ENCODE measurements around the gene WNK4.
A peak's percentile ranks its signal among the peaks of the same experiment; 100 is the strongest.

WNK4 gene

DNA sequence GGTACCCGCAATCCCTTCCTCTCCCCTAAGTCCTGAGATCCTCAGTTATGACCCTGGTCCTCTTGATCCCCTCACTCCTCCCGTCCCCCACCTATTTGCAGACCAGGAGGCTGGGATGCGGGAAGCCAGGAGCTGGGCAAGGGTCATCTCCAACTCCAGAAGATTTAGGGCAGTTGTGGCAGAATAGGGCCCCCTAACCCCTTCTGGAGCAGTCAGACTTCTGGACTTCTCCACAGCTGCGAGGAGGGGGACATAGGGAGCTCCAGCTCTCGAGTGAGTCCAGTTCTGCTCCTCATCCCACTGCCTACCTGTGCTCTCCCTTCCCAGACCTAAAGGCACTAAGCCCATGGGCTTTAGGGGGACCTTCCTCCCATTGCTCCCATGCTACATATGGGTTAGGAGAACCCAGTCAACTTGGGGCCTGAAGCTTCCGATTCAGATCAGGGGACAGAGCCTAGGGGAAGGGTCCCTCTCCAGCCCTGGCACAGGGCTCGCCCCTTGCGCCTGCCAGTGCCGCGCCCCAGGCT is 1.3 kb downstream of the WNK4 start:
- H3K9me3 ChIP-seq (ENCODE audit: control insufficient read depth, insufficient read depth, low read length), result no peaks in the 10 kb centered on the region
- peaks cover 2% of the 10 kb centered on the region; the same call in 1 of the 2 replicates for H3K36me3 ChIP-seq (ENCODE audit: insufficient read depth, low read length)
- H3K4me1 ChIP-seq (ENCODE audit: insufficient read depth, low read length), result peaks cover 28% of the 10 kb centered on the region
- peak overlapping the region; percentile 66; the same call in 1 of the 2 replicates for H3K9ac ChIP-seq (ENCODE audit: low read depth, low read length)

DNA sequence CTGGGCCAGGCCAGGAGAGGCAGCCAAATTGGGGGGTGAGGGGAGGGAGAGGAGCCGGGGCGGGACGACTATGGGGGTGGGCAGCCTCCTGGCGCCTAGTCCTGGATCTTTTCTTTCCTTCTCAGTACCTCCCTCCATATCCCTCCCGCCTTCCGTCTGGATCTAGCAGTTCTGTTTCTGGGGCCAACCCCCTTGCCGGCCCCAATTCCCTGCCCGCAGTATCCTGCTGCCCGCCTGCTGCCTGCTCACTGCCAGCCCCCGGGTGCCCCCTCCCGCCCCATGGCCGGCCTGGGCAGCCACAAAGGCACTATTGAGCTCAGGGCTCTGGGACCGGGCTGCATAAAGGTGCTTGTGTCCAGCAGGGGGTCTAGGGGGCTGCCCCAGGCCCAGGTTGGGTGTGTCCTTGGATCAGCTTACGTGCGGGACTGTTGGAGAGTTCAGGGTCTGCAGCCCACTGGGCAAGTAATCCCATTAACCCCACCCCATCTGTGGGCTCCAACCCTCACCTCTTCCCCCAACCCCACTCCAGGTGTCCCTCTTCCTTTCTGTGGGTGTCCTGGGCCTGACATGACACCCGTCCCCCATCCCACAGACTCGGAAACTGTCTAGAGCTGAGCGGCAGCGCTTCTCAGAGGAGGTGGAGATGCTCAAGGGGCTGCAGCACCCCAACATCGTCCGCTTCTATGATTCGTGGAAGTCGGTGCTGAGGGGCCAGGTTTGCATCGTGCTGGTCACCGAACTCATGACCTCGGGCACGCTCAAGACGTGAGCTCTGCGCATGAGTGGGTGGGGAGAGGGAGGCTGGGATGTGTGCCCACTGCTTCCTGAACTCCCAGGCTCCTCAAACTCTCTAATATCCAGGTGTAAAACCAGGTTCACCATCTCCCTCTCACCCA is 2.0 kb downstream of the WNK4 start:
- H3K9ac ChIP-seq (ENCODE audit: low read depth, low read length), result peak overlapping the region; percentile 66; the same call in 1 of the 2 replicates
- no peaks in the 10 kb centered on the region; the same call in 1 of the 2 replicates for H3K36me3 ChIP-seq (ENCODE audit: insufficient read depth, low read length)

DNA sequence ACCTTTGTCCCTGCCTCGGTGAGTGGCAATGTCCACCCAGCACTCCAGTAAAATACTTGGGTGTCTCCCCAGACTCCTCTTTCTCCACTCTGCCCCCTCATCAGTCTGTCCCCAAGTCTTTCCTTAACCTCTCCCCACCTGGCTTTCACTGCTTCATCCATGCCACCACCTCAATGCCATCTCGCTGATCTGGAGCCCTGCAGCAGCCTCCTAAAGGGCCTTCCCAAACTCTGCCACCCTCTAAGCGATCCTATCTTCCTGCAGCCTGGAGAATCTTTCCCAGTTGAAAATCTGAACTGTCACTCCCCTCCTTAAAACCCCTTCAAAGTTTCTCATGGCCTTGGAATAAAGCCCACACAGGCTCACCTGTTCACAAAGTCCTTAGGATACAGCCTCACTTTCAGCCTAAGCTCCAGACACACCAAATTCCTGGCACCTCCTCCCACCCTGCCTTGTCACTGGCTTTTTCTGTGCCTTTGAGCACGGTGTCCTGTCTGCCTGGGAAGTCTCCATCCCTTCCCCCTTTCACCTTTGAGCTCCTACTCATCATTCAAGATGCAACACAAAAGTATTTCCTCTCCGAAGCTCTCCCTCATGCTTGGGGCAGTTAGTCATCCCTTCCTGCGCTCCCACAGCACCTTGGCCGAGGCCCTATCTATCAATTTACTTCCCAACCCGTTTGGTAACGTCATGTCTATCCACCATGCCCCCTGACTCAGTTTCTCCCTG is 2.8 kb downstream of the WNK4 start:
- Histone ChIP-seq H3K9me3 (ENCODE audit: control insufficient read depth, insufficient read depth, low read length) (no peaks in the 10 kb centered on the region), H3K4me1 (ENCODE audit: insufficient read depth, low read length) (peaks cover 28% of the 10 kb centered on the region), H3K36me3 (ENCODE audit: insufficient read depth, low read length) (no peaks in the 10 kb centered on the region), H3K9ac (ENCODE audit: low read depth, low read length) (peak overlapping the region; percentile 66; the same call in 1 of the 2 replicates)

More for the DNA sequence above, 2.0 kb downstream of the WNK4 start:
- Histone ChIP-seq H3K9me3 (ENCODE audit: control insufficient read depth, insufficient read depth, low read length) (no peaks in the 10 kb centered on the region), H3K4me1 (ENCODE audit: insufficient read depth, low read length) (peaks cover 28% of the 10 kb centered on the region)

DNA sequence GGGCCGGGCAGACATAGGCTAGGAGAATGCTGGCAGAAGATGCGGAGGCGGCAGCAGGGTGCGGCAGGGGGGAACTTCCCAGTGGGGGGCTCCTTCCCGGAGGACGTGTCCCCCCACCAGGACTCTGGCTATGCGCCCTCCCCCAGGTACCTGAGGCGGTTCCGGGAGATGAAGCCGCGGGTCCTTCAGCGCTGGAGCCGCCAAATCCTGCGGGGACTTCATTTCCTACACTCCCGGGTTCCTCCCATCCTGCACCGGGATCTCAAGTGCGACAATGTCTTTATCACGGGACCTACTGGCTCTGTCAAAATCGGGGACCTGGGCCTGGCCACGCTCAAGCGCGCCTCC is 3.4 kb downstream of the WNK4 start:
- no peaks in the 10 kb centered on the region for H3K9me3 ChIP-seq (ENCODE audit: control insufficient read depth, insufficient read depth, low read length)
- peak overlapping the region; percentile 66; the same call in 1 of the 2 replicates for H3K9ac ChIP-seq (ENCODE audit: low read depth, low read length)
- H3K36me3 ChIP-seq (ENCODE audit: insufficient read depth, low read length), result no peaks in the 10 kb centered on the region
- H3K4me1 ChIP-seq (ENCODE audit: insufficient read depth, low read length), result peaks cover 28% of the 10 kb centered on the region

- Histone ChIP-seq H3K4me1 (ENCODE audit: insufficient read depth, low read length) (peaks cover 28% of the 10 kb centered on the region), H3K9ac (ENCODE audit: low read depth, low read length) (no peak overlapping the region)
These were observed 4.0 kb downstream of the WNK4 start for GRCh38 chr17:42784409-42784808.

DNA sequence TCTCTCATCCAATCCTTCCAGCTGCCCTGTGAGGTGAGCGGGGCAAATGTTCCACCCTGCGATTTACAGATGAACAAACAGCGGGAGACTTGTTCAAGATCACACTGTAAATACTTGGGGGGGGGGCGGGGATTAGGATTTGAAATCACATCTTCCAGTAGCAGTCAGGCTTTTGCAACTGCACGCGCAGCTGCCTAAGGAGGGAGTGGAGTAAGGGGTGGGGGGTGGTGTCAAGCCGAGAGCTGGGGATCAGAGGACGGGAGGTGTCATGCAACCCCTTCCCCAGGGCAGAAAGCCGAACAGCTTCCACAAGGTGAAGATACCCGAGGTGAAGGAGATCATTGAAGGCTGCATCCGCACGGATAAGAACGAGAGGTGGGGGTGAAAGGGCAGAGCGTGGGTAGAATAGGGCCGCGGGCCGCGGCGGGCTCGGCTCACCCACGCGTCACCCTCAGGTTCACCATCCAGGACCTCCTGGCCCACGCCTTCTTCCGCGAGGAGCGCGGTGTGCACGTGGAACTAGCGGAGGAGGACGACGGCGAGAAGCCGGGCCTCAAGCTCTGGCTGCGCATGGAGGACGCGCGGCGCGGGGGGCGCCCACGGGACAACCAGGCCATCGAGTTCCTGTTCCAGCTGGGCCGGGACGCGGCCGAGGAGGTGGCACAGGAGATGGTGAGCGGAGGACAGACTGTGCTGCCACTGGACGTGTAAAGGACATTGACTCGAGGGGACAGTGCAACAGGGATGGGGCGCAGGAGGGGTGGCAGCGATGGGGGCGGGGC is 4.6 kb downstream of the WNK4 start:
- Histone ChIP-seq H3K9me3 (ENCODE audit: control insufficient read depth, insufficient read depth, low read length) (no peaks in the 10 kb centered on the region), H3K36me3 (ENCODE audit: insufficient read depth, low read length) (no peaks in the 10 kb centered on the region), H3K4me1 (ENCODE audit: insufficient read depth, low read length) (peaks cover 28% of the 10 kb centered on the region), H3K9ac (ENCODE audit: low read depth, low read length) (no peak overlapping the region)

More at GRCh38 chr17:42784409-42784808, 4.0 kb downstream of the WNK4 start:
- Histone ChIP-seq H3K36me3 (ENCODE audit: insufficient read depth, low read length) (no peaks in the 10 kb centered on the region), H3K9me3 (ENCODE audit: control insufficient read depth, insufficient read depth, low read length) (no peaks in the 10 kb centered on the region)

- Histone ChIP-seq H3K9ac (ENCODE audit: low read depth, low read length) (no peak overlapping the region), H3K36me3 (ENCODE audit: insufficient read depth, low read length) (no peaks in the 10 kb centered on the region), H3K9me3 (ENCODE audit: control insufficient read depth, insufficient read depth, low read length) (no peaks in the 10 kb centered on the region), H3K4me1 (ENCODE audit: insufficient read depth, low read length) (peaks cover 20% of the 10 kb centered on the region)
These were observed 6.9 kb downstream of the WNK4 start for GRCh38 chr17:42787266-42787665.

DNA sequence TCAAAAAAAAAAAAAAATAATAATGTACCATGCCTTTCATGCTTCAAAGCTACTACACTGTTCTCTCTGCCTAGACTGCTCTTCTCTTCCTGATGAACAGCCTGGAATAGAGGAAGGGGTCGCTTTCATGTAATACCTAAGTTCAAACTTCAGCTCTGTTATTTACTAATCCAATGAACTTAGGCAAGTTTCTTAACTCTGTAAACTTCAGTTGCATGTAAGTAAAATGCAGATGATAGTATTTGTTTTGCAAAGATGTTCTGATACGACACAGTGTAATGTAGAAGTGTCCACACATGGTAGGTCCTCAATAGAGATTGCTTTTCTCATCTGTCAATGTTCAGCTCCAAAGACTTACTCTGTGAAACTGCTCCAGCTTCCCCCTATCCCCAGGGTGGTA is 11.5 kb downstream of the WNK4 start:
- Histone ChIP-seq H3K4me1 (ENCODE audit: insufficient read depth, low read length) (no peaks in the 10 kb centered on the region), H3K9me3 (ENCODE audit: control insufficient read depth, insufficient read depth, low read length) (no peaks in the 10 kb centered on the region)

DNA sequence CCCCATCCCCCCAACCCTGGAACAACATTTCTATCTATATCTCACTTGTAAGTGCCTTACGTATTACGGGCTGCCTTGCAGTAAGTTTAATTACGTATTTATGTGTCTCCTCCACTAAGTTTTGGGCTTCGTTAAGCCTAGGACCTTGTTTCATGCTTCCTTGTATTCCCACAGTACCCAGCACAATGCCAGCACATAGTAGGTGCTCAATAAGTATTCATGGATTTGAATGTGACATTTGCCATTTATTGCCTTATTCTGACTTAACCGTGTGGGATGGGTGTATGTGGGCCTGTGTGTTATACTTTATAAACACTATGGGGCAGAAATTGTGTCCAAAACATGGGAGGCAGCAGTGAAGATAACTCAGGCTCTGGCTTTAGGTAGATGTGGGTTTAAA is 12.1 kb downstream of the WNK4 start:
- 0 out of 2 replicates have a peak, but pooled peaks cover 1% of the 10 kb centered on the region for H3K4me1 ChIP-seq (ENCODE audit: insufficient read depth, low read length)
- H3K9ac ChIP-seq (ENCODE audit: low read depth, low read length), result no peak overlapping the region
- H3K36me3 ChIP-seq (ENCODE audit: insufficient read depth, low read length), result no peaks in the 10 kb centered on the region
- H3K9me3 ChIP-seq (ENCODE audit: control insufficient read depth, insufficient read depth, low read length), result no peaks in the 10 kb centered on the region

More for the DNA sequence above, 11.5 kb downstream of the WNK4 start:
- Histone ChIP-seq H3K36me3 (ENCODE audit: insufficient read depth, low read length) (no peaks in the 10 kb centered on the region), H3K9ac (ENCODE audit: low read depth, low read length) (no peak overlapping the region)

DNA sequence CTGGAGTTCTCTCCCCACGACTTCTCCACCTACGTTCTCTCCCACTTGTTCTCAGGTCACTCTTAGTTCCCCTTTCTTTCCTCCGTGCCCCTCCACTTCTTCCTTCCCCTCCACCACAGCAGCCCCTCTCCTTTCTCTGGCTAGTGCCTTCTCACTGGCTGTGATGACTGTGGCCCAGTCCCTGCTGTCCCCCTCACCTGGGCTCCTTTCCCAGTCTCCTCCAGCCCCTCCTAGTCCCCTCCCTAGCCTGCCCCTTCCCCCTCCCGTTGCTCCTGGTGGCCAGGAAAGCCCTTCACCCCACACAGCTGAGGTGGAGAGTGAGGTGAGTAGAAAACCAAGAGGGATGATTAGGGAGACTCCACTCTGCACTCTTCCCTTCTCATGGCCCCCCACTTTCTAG is 14.7 kb downstream of the WNK4 start:
- no peak overlapping the region for H3K9ac ChIP-seq (ENCODE audit: low read depth, low read length)
- H3K4me1 ChIP-seq (ENCODE audit: insufficient read depth, low read length), result 0 out of 2 replicates have a peak, but pooled peaks cover 5% of the 10 kb centered on the region
- H3K36me3 ChIP-seq (ENCODE audit: insufficient read depth, low read length), result no peaks in the 10 kb centered on the region
- H3K9me3 ChIP-seq (ENCODE audit: control insufficient read depth, insufficient read depth, low read length), result no peaks in the 10 kb centered on the region

DNA sequence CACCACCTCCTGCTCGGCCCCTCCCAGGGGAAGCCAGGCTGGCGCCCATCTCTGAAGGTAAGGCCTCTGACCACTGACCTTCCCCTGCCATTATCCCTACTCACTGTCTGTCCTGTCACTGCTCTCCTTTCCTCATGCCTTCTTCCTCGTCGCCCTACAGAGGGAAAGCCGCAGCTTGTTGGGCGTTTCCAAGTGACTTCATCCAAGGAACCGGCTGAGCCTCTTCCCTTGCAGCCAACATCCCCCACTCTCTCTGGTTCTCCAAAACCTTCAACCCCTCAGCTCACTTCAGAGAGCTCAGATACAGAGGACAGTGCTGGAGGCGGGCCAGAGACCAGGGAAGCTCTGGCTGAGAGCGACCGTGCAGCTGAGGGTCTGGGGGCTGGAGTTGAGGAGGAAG is 15.1 kb downstream of the WNK4 start:
- H3K36me3 ChIP-seq (ENCODE audit: insufficient read depth, low read length), result no peaks in the 10 kb centered on the region
- no peak overlapping the region for H3K9ac ChIP-seq (ENCODE audit: low read depth, low read length)
- no peaks in the 10 kb centered on the region for H3K9me3 ChIP-seq (ENCODE audit: control insufficient read depth, insufficient read depth, low read length)
- H3K4me1 ChIP-seq (ENCODE audit: insufficient read depth, low read length), result 0 out of 2 replicates have a peak, but pooled peaks cover 5% of the 10 kb centered on the region

GRCh38 chr17:42796066-42796758 is 15.8 kb downstream of the WNK4 start:
- H3K9ac ChIP-seq (ENCODE audit: low read depth, low read length), result no peak overlapping the region
- 0 out of 2 replicates have a peak, but pooled peaks cover 5% of the 10 kb centered on the region for H3K4me1 ChIP-seq (ENCODE audit: insufficient read depth, low read length)
- no peaks in the 10 kb centered on the region for H3K36me3 ChIP-seq (ENCODE audit: insufficient read depth, low read length)
- no peaks in the 10 kb centered on the region for H3K9me3 ChIP-seq (ENCODE audit: control insufficient read depth, insufficient read depth, low read length)
